ENCODE results near the gene PEPD. TPM values are rescaled to one million over a fixed set of nuclear protein-coding genes. Genes with fewer than 3 reads are reported as not detected.

PEPD gene
- total and polyA plus RNA-seq, 4 donors, result 37.3 to 211 (median 117) TPM

GRCh38 chr19:33349319-33350289 is 172.0 kb downstream of the PEPD start:
- no peaks in the 10 kb centered on the region for H3K9me3 ChIP-seq (ENCODE audit: control insufficient read depth in 4 of 4, low read length in 3 of 4)
- H3K36me3 ChIP-seq (ENCODE audit: control insufficient read depth in 4 of 4, insufficient read depth in 3 of 4, low read depth in 1 of 4, low read length in 3 of 4), result no peaks in the 10 kb centered on the region
- no peak for DNase-seq (ENCODE audit: low spot score)
- WGBS, result 55% methylated on average over 12 of the region's 12 CpGs
- peak overlapping the region in 1 of 2 donors; percentile 15 for H3K9ac ChIP-seq (ENCODE audit: low read depth in 1 of 2, low read length in 2 of 2)
- TF ChIP-seq, protein P1, sequence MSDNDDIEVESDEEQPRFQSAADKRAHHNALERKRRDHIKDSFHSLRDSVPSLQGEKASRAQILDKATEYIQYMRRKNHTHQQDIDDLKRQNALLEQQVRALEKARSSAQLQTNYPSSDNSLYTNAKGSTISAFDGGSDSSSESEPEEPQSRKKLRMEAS (IDR thresholded peaks at IDR 0.05), result peak; percentile 54
- TF ChIP-seq NR2F2 (IDR thresholded peaks at IDR 0.05) (no peak), FOXA2 (IDR thresholded peaks at IDR 0.05) (peak; percentile 20), HNF4A (conservative IDR thresholded peaks at IDR 0.05) (peak; percentile 82 to 84), REST (IDR thresholded peaks at IDR 0.05) (peak; percentile 77), RXRA (IDR thresholded peaks at IDR 0.05) (peak; percentile 92 to 93), FOXA1 (IDR thresholded peaks at IDR 0.05) (no peak), TAF1 (conservative IDR thresholded peaks at IDR 0.05) (no peak), JUND (IDR thresholded peaks at IDR 0.05) (peak; percentile 51 to 59), HNF4G (IDR thresholded peaks at IDR 0.05) (no peak), YY1 (IDR thresholded peaks at IDR 0.05) (peak; percentile 35), ATF3 (IDR thresholded peaks at IDR 0.05) (peak; percentile 33), GABPA (IDR thresholded peaks at IDR 0.05 in 1 of 2, conservative IDR thresholded peaks at IDR 0.05 in 1 of 2) (no peak), RAD21 (IDR thresholded peaks at IDR 0.05) (peak; percentile 37 to 57), CTCF (IDR thresholded peaks at IDR 0.05; ENCODE audit: low read depth, low read length, missing input control) (no peak), EGR1 (IDR thresholded peaks at IDR 0.05; ENCODE audit: low read depth in 2 of 2) (no peak), SP1 (IDR thresholded peaks at IDR 0.05) (peak; percentile 91)
- TF ChIP-seq, protein P2, sequence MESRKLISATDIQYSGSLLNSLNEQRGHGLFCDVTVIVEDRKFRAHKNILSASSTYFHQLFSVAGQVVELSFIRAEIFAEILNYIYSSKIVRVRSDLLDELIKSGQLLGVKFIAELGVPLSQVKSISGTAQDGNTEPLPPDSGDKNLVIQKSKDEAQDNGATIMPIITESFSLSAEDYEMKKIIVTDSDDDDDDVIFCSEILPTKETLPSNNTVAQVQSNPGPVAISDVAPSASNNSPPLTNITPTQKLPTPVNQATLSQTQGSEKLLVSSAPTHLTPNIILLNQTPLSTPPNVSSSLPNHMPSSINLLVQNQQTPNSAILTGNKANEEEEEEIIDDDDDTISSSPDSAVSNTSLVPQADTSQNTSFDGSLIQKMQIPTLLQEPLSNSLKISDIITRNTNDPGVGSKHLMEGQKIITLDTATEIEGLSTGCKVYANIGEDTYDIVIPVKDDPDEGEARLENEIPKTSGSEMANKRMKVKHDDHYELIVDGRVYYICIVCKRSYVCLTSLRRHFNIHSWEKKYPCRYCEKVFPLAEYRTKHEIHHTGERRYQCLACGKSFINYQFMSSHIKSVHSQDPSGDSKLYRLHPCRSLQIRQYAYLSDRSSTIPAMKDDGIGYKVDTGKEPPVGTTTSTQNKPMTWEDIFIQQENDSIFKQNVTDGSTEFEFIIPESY (IDR thresholded peaks at IDR 0.05), result no peak
- no peaks in the 10 kb centered on the region for H3K27me3 ChIP-seq (ENCODE audit: control insufficient read depth in 4 of 4, insufficient read depth in 4 of 4, low read length in 3 of 4)
- H3K4me1 ChIP-seq (ENCODE audit: control insufficient read depth in 4 of 4, insufficient read depth in 4 of 4, low read length in 3 of 4), result peaks cover 4 to 24% (median 18%) of the 10 kb centered on the region in 4 donors
- H3K27ac ChIP-seq (ENCODE audit: low read depth in 1 of 2, low read length in 2 of 2), result peak overlapping the region; percentile 88 to 91
- no peak overlapping the region for H3K4me3 ChIP-seq (ENCODE audit: low read depth in 1 of 3, low read length in 3 of 3)

Measured in liver (tissue), 9 donors.